Measurements from ENCODE around the gene KCNS1.

KCNS1 gene

GRCh38 chr20:45049904-45050471 is 50.9 kb downstream of the KCNS1 start:
- DNase-seq (ENCODE audit: low read depth in 2 of 2), result no peak

- no peak for DNase-seq (ENCODE audit: low read depth in 2 of 2)
These were observed 51.5 kb downstream of the KCNS1 start for GRCh38 chr20:45049438-45049837.

GRCh38 chr20:45047581-45048119 is 53.3 kb downstream of the KCNS1 start:
- DNase-seq (ENCODE audit: low read depth in 2 of 2), result no peak

DNA sequence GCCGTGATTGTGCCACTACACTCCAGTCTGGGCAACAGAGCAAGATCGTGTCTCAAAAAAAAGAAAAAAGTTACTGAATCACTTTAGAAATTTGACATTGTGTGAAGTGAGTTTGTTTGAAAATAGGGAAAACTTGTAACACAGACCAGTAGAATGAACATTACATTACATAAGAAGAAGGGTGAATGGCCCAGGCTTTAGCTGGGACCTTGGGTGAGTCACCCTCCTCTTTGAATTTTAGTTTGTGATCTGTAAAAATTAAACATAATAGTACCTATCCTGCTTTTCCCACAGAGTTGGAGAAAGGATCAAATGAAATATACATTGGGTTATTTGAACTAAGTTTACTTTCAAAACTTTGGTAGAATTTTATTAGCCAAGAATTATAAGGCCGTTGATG is 56.3 kb downstream of the KCNS1 start:
- DNase-seq (ENCODE audit: low read depth in 2 of 2), result no peak

GRCh38 chr20:45044084-45044573 is 56.8 kb downstream of the KCNS1 start:
- DNase-seq (ENCODE audit: low read depth in 2 of 2), result peak in 1 of 2 donors; percentile 18

DNA sequence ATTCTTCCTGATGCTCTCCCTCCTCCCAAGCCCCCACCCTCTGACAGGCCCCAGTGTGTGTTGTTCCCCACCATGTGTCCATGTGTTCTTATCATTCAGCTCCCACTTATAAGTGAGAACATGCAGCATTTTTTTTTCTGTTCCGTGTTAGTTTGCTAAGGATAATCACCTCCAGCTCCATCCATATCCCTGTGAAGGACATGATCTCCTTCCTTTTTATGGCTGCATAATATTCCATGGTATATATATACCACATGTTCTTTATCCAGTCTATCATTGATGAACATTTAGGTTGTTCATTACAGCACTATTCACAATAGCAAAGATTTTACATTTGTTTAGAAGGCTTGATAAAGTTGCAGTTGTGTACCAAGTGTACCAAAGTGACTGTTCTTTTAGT is 57.9 kb downstream of the KCNS1 start:
- no peak for DNase-seq (ENCODE audit: low read depth in 2 of 2)

All from stimulated activated CD4-positive, alpha-beta T cell treated with anti-CD3 and anti-CD28 coated beads, Interleukin-1b, Interleukin-23, amount 100 ng/mL, for 4 hours (primary cell).